ACC112 (cell line): Measurements from ENCODE around the gene ADAMTS4.
A peak's percentile ranks its signal among the peaks of the same experiment; 100 is the strongest.
"Not testable (repeated sequence)": the region's sequence is repeated elsewhere in the genome, so short reads cannot be mapped to it uniquely, and the experiment has no call there.

Experiments
- H2AFZ ChIP-seq: fragments of 200-600 bp; sonication (generic); one replicate; pipeline ENCODE4 v1.6.0; 2017; ENCODE audit warnings: antibody characterized with exemption, low read length; ENCODE audit not compliant: unreplicated experiment
- H3K27ac ChIP-seq: fragments of 200-600 bp; sonication (generic); 2 replicates; pipeline ENCODE4 v1.5.1; 2014; ENCODE audit warnings: low read depth, mild to moderate bottlenecking, antibody characterized with exemption, low read length, moderate library complexity
- H3K27me3 ChIP-seq: fragments of 200-600 bp; sonication (generic); 2 replicates; pipeline ENCODE4 v1.6.1; 2014; ENCODE audit warnings: mild to moderate bottlenecking, antibody characterized with exemption, low read length, moderate library complexity, mixed read lengths; ENCODE audit not compliant: insufficient read depth
- H3K36me3 ChIP-seq: fragments of 200-600 bp; sonication (generic); 2 replicates; pipeline ENCODE4 v1.6.1; 2016; ENCODE audit warnings: mild to moderate bottlenecking, antibody characterized with exemption, low read length, moderate library complexity, mixed read lengths; ENCODE audit not compliant: insufficient read depth
- H3K4me1 ChIP-seq: fragments of 200-600 bp; sonication (generic); one replicate; pipeline ENCODE4 v1.6.1; 2016; ENCODE audit warnings: low read length, mixed read lengths; ENCODE audit not compliant: insufficient read depth, unreplicated experiment, control insufficient read depth
- H3K4me3 ChIP-seq: fragments of 200-600 bp; sonication (generic); 2 replicates; pipeline ENCODE4 v1.5.1; 2014; ENCODE audit warnings: mild to moderate bottlenecking, low read depth, low read length
- H3K79me2 ChIP-seq: fragments of 200-600 bp; sonication (generic); one replicate; pipeline ENCODE4 v1.6.0; 2016; ENCODE audit warnings: low read length; ENCODE audit not compliant: control insufficient read depth, unreplicated experiment, insufficient read depth

ADAMTS4 gene

DNA sequence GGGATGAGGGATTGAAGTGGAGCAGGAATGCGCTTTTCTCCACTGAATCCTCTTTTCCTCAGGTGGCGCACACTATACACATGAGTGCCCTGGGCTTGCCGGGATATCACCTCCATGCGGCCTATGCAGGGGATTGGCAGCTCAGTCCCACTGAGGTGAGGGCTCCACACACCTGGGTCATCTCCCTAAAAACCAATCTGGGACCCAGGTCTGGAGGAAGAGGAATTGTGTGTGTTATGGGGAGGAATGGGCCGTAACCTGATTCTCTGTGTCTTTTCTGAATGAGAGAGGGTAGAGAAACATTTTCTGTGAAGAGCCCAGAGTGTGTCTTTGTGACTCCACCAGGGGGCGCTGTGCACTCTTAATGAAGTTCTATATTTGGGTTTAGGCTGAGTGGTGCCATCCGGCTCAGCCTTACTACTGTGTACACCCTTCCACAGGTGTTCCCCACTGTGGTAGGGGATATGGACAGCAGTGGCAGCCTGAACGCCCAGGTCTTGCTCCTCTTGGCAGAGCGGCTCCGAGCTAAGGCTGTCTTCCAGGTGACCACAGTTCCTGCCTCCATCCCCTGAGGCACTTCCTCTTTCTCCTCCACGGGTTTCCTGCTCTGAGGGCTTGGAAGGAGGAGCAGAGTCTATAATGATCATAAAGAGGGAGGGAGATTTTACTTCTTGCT, 28.5 kb upstream of the ADAMTS4 start:
- peak overlapping the region; percentile 87 for H2AFZ ChIP-seq
- H3K36me3 ChIP-seq: no peaks in the 10 kb centered on the region
- no peaks in the 10 kb centered on the region for H3K27me3 ChIP-seq
- peaks cover 17% of the 10 kb centered on the region for H3K4me1 ChIP-seq
- peaks cover 3% of the 10 kb centered on the region for H3K79me2 ChIP-seq
- peak overlapping the region; percentile 52 for H3K27ac ChIP-seq
- peak overlapping the region; percentile 93 for H3K4me3 ChIP-seq

DNA sequence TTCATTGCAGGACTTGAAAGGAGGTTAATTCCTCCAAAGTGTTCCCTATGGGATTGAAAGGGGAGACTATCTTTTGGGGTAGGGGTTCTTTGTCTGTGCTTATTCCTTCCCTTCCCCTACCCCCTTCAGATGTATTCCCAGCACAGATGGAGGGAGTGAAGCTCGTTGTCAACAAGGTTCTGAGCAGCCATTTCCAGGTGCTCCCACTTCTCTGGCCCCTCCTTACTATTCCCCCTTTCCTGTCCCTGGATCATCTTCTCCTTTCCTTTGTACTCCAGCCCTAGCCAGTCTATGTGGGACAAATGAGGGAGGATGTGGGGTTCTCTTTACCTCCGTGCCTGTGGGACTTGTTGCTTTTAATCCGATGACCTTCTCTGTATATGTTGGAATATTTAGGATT, 27.9 kb upstream of the ADAMTS4 start:
- H3K79me2 ChIP-seq: peaks cover 3% of the 10 kb centered on the region
- H3K4me3 ChIP-seq: peak overlapping the region; percentile 93
- H3K27ac ChIP-seq: peak overlapping the region; percentile 52
- H3K27me3 ChIP-seq: no peaks in the 10 kb centered on the region
- peaks cover 17% of the 10 kb centered on the region for H3K4me1 ChIP-seq
- H2AFZ ChIP-seq: peak overlapping the region; percentile 98
- no peaks in the 10 kb centered on the region for H3K36me3 ChIP-seq

DNA sequence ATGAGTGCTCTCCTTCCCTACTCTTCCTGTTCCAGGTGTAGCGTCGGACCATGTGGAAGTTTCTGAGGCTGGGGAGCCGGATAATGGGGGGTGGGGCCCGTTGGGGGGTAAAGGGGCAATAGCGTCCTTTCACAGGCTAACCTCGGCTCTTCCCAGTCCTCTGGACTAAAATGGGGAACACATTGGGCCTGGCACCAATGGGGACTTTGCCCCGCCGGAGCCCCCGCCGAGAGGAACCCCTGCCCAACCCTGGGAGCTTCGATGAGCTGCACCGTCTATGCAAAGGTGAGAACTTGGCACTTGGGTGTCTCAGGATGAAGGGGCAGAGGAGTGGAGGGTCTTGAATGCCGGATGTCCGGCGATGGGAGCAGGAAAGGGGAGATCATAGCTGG, 27.5 kb upstream of the ADAMTS4 start:
- Histone ChIP-seq H3K79me2 (peaks cover 3% of the 10 kb centered on the region), H3K27ac (peak overlapping the region; percentile 52), H3K4me1 (peaks cover 17% of the 10 kb centered on the region), H2AFZ (peak overlapping the region; percentile 98), H3K4me3 (peak overlapping the region; percentile 93), H3K27me3 (no peaks in the 10 kb centered on the region), H3K36me3 (no peaks in the 10 kb centered on the region)

- Histone ChIP-seq H3K27ac (peak within 1 kb of the TSS; percentile 52), H3K4me1 (peaks cover 17% of the 10 kb centered on the region), H3K4me3 (peak within 1 kb of the TSS; percentile 93), H3K36me3 (no peaks in the 10 kb centered on the region), H2AFZ (peak within 1 kb of the TSS; percentile 98), H3K79me2 (peaks cover 3% of the 10 kb centered on the region), H3K27me3 (no peaks in the 10 kb centered on the region)
Observed at GRCh38 chr1:161225534-161226319, 26.9 kb upstream of the ADAMTS4 start, which contains the start of gene TOMM40L. TSS of gene TOMM40L (plus strand) at chr1:161226060. CDS start at chr1:161226490, 430 bp downstream.

DNA sequence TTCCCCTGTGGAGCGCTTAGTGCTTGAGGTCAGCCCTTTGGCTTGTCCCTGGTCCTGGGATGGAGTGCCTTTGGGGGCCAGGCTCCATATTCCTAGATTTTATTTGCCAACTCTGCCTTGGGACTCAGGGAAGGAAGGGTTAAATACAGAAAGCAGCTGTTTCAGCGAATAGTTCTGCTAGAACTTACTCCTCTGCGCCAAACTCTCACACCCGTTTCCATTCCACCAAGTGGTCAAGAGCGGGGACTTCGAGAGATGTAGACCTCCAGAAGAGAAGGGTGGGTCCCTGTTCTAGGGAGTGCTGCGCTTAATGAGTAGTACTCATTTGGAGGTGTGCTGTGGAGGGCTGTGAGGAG, 26.3 kb upstream of the ADAMTS4 start:
- H3K79me2 ChIP-seq: peaks cover 3% of the 10 kb centered on the region
- peaks cover 17% of the 10 kb centered on the region for H3K4me1 ChIP-seq
- peak overlapping the region; percentile 36; the same call in 1 of the 2 replicates for H3K27ac ChIP-seq
- H3K27me3 ChIP-seq: no peaks in the 10 kb centered on the region
- H2AFZ ChIP-seq: peak overlapping the region; percentile 76
- H3K36me3 ChIP-seq: no peaks in the 10 kb centered on the region
- peak overlapping the region; percentile 10; the same call in 1 of the 2 replicates for H3K4me3 ChIP-seq

GRCh38 chr1:161224695-161225087, 25.8 kb upstream of the ADAMTS4 start:
- H2AFZ ChIP-seq, H3K27ac ChIP-seq: not testable (repeated sequence)

DNA sequence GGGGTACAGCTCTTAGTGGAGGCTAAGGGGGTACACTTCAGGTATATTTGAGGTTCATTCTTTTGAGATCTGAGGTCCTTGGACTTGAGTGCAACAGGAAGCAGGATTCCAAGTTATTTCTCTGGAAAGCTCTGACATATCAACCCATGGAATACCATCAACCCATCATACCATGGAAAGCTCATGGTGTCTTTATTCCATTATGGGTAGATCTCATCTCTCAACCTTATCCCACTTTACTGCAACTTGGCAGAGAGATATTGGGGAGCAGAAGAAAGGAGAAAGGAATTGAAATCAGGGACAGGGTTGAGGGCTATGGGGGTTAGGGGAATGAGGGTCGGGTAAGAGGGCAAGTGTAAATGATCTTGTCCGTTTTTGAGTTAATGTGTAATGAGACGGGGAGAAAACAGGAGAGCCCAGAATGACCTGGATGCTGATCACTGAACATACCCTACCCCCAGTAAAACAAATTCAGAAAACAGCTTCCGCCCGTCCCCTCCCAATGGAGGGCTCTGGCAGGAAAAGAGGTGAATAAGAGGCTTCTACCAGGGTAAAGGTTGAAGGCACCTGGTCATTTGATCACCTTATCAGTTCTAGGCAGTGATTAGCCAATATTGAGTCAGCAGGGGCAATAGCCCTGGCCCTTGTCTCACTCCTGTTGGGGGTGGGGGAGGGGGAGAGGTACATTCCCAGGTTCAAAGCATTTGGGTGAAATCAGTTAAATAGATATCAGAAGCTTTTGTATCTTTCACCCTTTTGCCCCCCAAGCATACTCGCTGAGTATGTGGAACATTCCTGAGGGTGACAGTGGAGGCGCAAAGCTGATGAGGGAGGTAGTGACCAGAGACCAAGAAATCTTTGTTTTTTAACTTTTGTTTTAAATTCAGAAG, 25.2 kb upstream of the ADAMTS4 start:
- H3K79me2 ChIP-seq: peaks cover 3% of the 10 kb centered on the region

More at GRCh38 chr1:161224695-161225087, 25.8 kb upstream of the ADAMTS4 start:
- not testable (repeated sequence) for H3K36me3 ChIP-seq, H3K79me2 ChIP-seq, H3K4me3 ChIP-seq, H3K27me3 ChIP-seq
- peaks cover 17% of the 10 kb centered on the region for H3K4me1 ChIP-seq

DNA sequence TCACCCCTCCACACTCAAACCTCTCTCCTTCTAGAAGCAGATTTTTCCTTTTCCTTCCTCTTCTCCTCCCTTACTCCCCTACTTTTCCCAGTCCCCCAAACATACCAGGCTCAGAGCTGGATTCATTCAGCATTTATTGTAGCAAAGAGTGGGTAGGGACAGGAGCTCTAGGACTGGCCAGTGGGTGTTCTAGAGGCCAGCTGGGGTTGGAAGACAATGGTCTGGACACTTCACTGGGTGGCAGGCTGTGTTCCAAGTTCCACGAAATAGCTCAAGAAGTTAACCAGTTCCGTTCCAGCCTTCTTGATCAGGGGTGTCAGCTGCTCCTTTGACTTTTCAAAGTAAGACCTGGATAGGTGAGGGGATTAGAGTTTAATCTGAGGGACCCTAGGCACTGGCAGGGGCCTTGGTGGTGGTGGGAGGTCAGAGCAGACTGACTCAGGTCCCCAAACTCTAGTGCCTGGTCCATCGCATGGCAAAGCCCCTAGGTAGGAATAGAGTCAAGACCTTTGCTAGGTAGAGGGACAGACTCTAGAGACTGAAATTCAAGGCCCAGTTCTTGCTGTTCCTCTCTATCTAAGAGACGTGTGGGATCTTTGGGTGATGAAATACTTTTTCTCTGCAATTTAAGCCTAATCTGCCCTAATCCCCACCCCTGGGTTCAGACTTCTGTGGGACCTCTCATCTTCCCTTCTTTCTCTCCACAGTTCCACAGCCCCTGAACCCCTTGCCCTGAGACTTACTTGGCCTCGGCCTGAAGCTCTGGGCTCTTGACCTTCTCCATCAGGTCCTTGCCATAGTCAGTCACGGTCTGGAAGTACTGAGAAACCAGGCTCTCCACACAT, 23.5 kb upstream of the ADAMTS4 start:
- Histone ChIP-seq H2AFZ (no peak overlapping the region), H3K36me3 (no peaks in the 10 kb centered on the region), H3K79me2 (peaks cover 3% of the 10 kb centered on the region), H3K27me3 (no peaks in the 10 kb centered on the region), H3K4me1 (peaks cover 22% of the 10 kb centered on the region), H3K4me3 (no peak overlapping the region), H3K27ac (no peak overlapping the region)

More for the DNA sequence above, 25.2 kb upstream of the ADAMTS4 start:
- Histone ChIP-seq H2AFZ (no peak overlapping the region), H3K4me1 (peaks cover 17% of the 10 kb centered on the region), H3K27me3 (no peaks in the 10 kb centered on the region), H3K4me3 (no peak overlapping the region), H3K36me3 (no peaks in the 10 kb centered on the region), H3K27ac (no peak overlapping the region)

- no peak overlapping the region for H2AFZ ChIP-seq
- H3K79me2 ChIP-seq: no peaks in the 10 kb centered on the region
- no peak overlapping the region for H3K4me3 ChIP-seq
- peaks cover 23% of the 10 kb centered on the region for H3K4me1 ChIP-seq
- no peaks in the 10 kb centered on the region for H3K27me3 ChIP-seq
- H3K36me3 ChIP-seq: no peaks in the 10 kb centered on the region
- H3K27ac ChIP-seq: no peak overlapping the region
Observed at GRCh38 chr1:161220002-161220401, 21.1 kb upstream of the ADAMTS4 start.
